ENCODE data around the gene ALPG.
"Not testable (repeated sequence)": the region's sequence is repeated elsewhere in the genome, so short reads cannot be mapped to it uniquely, and the experiment has no call there.

Gene ALPG

DNA sequence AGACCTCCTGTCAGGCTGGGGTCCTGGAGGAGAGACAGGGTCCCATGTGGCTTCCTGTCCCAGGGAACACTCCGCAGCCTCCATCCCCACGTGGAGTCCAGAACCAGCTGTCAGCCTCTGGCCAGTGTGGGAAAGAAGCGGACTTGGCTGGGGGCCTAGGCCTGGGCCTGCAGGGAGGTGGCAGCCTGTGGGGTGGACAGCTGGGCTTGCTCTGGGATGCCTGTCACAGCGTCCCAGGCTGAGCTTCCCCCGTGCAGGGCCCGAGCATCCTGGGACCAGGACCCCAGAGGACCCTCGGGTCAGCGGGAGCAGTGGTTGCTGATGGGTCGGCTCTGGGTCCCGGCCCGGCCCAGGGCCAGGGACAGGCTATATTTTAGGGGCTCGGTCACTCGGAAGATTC is 35.8 kb downstream of the ALPG start:
- not testable (repeated sequence) for DNase-seq

- not testable (repeated sequence) for DNase-seq
These were observed 36.4 kb downstream of the ALPG start for GRCh38 chr2:232443047-232443446.

GRCh38 chr2:232443669-232444408 is 37.2 kb downstream of the ALPG start:
- not testable (repeated sequence) for DNase-seq

DNA sequence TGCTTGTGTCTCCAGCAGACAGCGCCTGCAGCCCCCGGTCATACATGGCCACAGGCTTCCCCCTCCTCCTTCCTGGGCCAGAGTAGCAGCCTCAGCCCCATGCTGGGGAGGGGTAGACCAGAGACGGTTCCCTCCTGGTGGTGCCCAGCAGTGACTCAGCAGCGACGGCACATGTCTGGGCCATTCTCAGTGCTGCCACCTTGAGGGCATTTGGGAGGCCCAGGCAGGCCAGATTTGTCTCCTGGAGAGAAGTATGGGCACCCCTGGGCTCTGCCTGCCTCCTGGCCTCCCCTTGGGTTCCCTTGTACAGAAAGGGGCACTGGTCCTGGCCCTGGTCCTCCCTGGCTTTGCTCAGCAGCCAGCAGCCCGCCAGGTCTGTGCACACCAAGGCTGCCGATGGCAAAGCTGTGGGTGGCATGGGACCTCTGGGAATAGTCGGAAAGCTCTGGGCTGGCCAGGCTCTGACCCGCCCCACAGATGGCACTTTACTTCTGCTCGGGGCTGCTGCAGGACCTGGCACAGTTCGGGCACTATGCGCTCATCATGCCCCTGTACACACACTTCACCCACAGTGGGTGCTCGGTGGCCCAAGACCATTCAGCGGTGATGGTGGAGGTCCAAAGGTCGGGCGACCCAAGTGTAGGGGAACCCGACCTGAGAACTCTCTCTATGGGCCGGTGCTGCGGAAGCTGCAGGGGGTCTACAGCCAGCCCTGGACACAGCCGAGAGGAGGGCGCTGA is 37.9 kb downstream of the ALPG start:
- DNase-seq: peak; percentile 62

GRCh38 chr2:232445149-232445885 is 38.7 kb downstream of the ALPG start:
- not testable (repeated sequence) for DNase-seq

DNA sequence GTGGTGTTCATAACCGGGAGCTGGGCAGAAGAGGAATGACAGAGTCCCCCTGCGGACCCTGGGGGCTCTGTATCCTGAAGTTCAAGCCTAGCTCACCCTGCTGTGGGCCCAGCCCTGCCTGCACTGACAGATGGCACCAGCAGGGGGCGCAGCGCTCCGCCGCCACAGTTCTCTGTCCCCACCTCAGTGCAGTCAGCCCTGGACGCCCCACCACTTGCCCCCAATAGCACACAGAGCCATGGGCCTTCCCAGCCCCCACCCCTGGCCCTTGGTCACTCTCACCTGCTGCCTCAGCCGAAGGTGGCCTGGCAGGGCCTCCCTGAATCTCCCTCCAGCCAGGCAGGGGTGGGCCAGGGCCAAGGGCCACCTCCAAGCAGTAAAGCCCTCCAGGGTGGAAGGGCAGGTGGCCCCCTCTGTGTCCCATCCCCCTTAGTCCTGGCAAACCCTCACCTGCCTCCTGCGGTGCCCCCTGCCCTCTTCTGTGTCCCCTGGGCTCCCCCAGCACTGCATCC is 39.7 kb downstream of the ALPG start:
- not testable (repeated sequence) for DNase-seq

DNA sequence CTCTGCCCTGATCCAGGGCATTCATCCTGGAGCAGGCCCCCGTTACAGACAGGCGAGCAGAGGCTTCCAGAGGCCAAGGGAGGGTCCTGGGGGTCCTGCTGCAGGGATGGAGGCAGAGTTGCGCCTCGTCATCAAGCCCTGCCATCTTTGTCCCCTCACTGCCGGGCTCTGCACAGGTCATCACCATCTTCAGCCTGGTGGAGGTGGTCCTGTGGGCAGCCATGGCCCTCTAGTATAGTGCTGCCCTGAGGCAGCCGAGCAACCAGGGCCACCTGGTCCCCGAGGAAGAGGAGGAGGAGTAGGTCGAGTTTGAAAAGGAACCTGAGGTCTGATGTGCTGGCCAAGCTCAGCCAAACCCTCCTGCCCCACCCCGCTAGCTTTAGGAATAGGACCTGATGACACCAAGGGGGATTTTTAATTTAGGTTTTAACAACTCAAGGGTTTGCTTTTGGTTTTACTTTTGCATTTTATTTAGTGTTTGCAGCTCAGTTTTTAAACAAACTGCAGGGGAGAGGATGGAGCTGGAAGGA is 40.5 kb downstream of the ALPG start:
- DNase-seq: no peak

DNA sequence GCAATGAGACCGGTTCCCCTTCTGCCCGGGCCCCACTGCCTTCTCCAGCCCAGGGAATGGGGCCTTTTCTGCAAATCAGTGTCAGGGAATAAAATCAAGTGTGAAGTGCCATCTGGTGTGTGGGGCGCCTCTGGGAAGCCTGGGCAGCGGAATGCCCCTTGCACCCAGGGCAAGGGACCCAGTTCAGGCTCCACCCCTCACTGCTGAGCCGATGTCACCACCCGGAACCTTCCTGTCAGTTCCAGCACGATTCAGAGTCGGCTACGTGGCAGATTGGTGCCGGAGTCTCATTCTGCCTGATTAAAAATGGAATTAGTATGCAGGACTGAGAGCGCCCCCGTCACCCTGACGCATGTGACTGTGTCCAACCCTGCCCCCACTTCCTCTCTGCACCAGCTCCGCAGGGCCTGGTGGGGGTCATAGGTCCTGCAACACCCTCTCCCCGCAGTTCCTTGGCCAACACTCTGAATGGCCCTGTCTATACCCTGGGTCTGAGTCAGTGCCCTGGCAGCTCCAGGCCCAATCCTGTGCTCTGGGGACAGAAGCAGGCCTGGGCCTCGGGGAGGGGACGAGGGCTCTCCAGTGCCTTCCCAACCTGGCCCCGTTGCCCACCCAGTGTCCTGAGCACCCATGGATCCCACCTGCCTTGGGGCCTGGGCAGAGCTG is 41.1 kb downstream of the ALPG start:
- DNase-seq: no peak

DNA sequence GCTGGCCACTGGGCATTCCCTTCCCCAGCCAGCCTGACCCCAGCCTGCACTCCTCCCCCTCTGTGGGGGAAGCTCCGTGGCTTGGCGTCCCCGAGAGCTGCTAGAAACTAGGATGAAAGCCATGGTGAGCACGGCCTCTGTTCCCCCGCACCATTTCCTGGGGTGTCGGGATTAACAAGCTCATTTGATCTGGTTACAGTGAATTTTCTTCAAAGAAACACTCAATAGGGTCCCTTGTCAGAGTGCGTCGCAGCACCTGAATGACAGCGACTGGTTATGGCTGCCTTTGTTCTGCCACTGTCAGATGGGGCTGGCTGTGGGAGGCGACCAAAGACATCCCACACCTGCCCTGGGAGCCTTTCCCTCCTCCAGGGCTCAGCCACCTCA is 41.7 kb downstream of the ALPG start:
- no peak for DNase-seq

DNA sequence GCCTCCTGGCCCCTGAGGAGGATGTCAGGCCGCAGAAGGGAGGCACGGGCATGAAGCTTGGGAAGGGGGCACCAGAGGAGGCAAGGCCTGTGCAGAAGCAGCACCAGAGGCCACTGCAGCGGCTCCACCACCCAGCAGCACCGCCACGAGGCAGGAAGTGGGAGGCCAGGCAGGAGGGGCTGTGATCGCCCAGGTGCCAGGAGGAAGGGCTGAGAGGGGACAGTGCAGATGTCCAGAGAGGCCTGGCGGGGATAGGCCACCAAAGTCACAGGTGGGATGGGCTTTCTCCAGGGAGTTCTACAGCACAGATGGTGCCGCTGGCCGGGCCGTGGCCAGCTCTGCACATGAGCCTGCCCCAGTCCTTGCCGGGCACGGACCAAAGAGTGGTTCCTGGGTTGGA is 43.3 kb downstream of the ALPG start:
- DNase-seq: no peak

- not testable (repeated sequence) for DNase-seq
These were observed 45.0 kb downstream of the ALPG start for GRCh38 chr2:232451645-232452044.

DNA sequence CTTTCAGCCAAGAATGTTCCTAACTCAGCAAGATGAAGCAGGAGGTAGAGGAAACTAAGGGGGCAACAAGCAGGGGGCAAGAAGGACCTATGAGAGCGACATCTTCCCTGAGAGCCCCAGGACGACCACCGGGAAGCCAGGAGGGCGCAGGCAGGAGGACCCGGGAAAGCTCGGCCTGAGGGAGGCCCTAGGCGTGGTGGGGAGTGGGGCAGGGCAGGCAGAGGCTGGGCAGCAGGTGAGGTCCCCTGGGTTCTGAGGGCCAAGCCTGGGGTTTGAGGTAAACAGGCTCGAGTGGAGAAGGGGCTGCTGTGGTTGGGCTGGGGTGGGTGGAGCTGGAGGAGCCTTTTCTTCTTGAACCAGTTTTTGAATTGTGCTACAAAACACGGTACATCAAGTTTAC is 48.0 kb downstream of the ALPG start:
- DNase-seq: no peak

DNA sequence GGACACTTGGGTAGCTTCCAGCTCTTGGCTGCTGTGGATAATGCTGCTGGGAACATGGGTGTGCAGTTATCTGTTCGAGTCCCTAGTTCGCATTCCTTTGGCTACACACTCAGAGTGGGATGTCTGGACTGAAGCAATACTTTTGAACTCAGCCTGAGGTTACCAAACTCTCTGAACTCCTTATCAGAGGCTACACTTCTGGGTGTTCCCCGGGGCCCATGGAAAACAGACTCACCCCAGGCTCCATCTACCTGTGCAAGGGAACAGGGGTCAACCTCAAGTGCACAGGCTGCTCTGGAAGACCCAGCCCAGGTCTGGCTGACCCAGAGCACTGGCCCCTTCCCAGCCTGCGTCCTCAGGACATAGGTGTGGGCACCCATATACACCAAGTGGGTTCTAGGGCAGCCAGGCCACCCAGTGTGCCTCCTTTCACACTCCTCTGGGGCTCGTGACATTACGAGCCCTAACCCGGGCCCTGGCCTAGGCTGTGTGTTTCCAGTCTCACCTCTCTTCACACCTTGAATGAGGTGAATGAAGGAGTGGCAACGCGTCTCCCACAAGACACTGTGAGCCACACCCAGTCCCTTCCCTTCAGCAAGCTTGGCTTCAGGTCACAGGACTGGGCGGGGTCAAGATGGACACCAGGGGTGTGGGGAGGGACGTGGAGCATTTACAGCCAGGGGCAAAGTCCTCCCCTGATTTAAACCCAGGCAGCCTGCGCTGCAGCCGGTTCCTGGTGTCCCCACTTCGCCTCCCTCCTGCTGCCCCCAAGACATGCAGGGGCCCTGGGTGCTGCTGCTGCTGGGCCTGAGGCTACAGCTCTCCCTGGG is 49.0 kb downstream of the ALPG start, which contains the start of gene ALPI:
ALPI (plus strand) TSS at position 728 of the 830 bp plus-strand sequence; CDS start at position 775, 47 bp downstream.
- DNase-seq: no peak

- no peak for DNase-seq
These were observed 49.9 kb downstream of the ALPG start for GRCh38 chr2:232456296-232457120.

GRCh38 chr2:232457121-232458011 is 50.7 kb downstream of the ALPG start:
- no peak for DNase-seq

DNA sequence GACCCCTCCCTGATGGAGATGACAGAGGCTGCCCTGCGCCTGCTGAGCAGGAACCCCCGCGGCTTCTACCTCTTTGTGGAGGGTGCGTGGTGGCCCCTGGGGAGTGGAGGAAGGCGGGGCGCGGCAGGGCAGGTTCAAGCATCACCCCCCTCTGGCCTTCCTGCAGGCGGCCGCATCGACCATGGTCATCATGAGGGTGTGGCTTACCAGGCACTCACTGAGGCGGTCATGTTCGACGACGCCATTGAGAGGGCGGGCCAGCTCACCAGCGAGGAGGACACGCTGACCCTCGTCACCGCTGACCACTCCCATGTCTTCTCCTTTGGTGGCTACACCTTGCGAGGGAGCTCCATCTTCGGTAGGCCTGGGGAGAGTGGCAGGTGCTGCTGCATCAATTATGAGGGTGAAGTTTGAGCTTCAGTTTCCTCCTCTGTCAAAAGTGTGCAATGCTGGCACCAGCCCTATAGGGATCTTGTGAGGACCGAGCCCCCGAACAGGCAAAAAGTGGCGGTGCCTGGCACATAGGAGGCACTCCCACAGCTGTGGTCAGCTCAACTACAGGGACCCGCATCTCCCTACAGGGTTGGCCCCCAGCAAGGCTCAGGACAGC is 51.5 kb downstream of the ALPG start:
- DNase-seq: no peak

- DNase-seq: no peak
These were observed 52.2 kb downstream of the ALPG start for GRCh38 chr2:232458661-232459418.

DNA sequence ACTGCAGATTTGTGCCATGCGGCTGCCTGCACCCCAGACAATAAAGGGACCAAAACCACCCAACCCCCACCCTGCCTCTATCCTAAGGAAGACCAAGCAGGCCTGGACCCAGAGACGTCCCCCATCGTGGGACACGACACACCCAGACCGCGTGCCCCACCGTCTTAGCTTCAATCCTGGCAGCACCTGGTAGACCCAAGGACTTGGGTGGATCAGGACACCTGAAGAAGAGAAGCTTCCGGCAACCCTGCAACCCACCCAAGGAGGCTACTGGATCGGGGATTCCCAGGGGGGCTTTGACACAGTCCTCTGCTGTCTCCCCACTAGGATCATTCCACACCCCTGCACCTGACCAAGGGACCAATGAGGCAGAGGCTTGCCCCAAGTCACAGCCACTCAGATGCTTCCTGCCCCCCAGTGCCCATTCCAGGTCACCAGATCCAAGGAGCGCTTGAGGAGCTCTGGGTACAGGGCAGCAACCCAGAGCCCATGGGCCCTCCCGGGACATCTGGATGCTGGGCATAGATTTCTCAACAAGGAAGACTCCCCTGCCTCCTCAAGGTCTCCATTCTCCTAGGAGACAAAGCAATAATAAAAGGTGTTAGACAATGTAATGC is 52.9 kb downstream of the ALPG start:
- DNase-seq: no peak
